ENCODE data around the gene KCNJ13.

Gene KCNJ13

DNA sequence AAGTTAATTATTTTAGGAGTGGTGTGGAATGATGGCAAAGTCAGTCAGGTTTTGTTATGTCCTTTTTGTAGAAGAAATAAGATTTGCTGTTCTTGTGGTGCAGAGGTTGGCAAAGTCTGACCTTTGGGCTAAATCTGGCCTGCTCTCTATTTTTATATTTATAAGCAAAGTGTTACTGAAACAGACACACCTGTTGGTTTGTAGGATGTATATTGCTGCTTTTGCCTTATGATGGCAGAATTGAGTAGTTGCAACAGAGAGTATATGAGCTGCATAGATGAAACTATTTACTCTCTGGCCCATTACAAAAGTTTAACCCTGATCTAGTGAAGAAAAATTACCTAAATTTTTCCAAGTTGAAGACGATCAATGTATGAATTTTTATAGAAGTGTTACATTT lies 34.1 kb upstream of the KCNJ13 start:
- Histone ChIP-seq H3K79me2 (ENCODE audit: control insufficient read depth, insufficient read depth, low read length, poor library complexity) (no peaks in the 10 kb centered on the region), H3K14ac (ENCODE audit: low read length) (no peak overlapping the region), H3K9me3 (ENCODE audit: insufficient read depth, low read depth, low read length) (no peaks in the 10 kb centered on the region), H2AK5ac (ENCODE audit: low read length) (no peak overlapping the region), H3K27me3 (ENCODE audit: insufficient read depth, low read length) (no peaks in the 10 kb centered on the region), H3K4me2 (ENCODE audit: low read length) (no peak overlapping the region), H3K4me1 (ENCODE audit: control insufficient read depth in 1 of 2, insufficient read depth in 2 of 2, low read length in 2 of 2) (no peaks in the 10 kb centered on the region), H3K4ac (ENCODE audit: low read depth, low read length) (no peak overlapping the region), H4K12ac (ENCODE audit: low read depth, low read length) (no peak overlapping the region), H2BK5ac (ENCODE audit: low read depth, low read length, poor library complexity) (no peak overlapping the region), H3K4me3 (ENCODE audit: low read depth, low read length) (no peak overlapping the region), H4K8ac (ENCODE audit: low read depth, low read length) (no peak overlapping the region), H2BK12ac (ENCODE audit: low read length) (no peak overlapping the region), H2BK120ac (ENCODE audit: insufficient read depth, low read length, poor library complexity) (no peak overlapping the region), H3K18ac (ENCODE audit: low read length) (no peak overlapping the region), H2AFZ (ENCODE audit: insufficient read depth, low read length, poor library complexity) (no peak overlapping the region), H3K23ac (ENCODE audit: low read length) (no peak overlapping the region), H3K36me3 (ENCODE audit: control insufficient read depth in 1 of 2, insufficient read depth in 2 of 2, low read length in 2 of 2) (peaks cover 18 to 24% of the 10 kb centered on the region in 2 experiments), H3K27ac (ENCODE audit: low read depth, low read length) (no peak overlapping the region), H4K91ac (ENCODE audit: low read depth, low read length) (no peak overlapping the region), H3K79me1 (ENCODE audit: low read length) (no peaks in the 10 kb centered on the region), H3K9ac (ENCODE audit: low read length) (no peak overlapping the region)
- WGBS (ENCODE audit: extremely low coverage, insufficient coverage, insufficient read length), result no CpG with 5 or more reads among the region's 1 CpG
- DNase-seq, result no peak

DNA sequence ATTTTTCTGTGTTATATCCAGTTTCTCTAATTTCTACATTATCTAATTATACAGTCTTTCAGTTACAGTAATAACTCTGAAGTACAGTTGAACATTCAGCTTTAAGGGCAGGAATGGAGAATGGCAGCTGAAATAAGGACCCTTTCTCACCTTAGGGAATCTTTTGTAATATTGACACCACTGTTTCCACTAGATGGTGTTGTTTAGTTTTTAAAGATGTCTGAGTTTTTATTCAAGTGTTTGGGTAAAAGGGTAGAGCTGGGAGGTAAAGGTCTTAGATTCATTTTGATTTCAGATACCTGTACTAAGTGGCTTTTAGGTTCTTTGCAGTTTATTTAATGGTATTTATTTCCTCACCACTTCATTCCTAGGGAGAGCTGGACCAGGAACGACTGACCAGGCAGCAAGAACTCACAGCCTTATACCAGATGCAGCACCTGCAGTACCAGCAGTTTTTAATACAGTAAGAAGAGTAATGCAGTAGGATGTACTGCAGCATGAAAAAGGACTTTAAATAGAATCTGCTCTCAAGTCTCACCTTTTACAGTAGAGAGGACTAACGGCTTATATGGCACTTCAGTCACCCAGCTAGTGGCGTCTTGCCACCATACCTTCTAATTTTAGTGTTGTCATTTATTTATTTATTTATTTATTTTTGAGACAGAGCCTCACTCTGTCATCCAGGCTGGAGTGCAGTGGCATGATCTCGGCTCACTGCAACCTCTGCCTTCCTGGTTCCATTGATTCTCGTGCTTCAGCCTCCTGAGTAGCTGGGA lies 33.2 kb upstream of the KCNJ13 start:
- no peak overlapping the region for H2BK120ac ChIP-seq (ENCODE audit: insufficient read depth, low read length, poor library complexity)
- no peak overlapping the region for H4K12ac ChIP-seq (ENCODE audit: low read depth, low read length)
- no peak overlapping the region for H3K4me2 ChIP-seq (ENCODE audit: low read length)
- H2BK5ac ChIP-seq (ENCODE audit: low read depth, low read length, poor library complexity), result no peak overlapping the region
- no peak overlapping the region for H3K9ac ChIP-seq (ENCODE audit: low read length)
- no peak overlapping the region for H4K91ac ChIP-seq (ENCODE audit: low read depth, low read length)
- DNase-seq, result no peak
- H4K8ac ChIP-seq (ENCODE audit: low read depth, low read length), result no peak overlapping the region
- no CpG with 5 or more reads among the region's 5 CpGs for WGBS (ENCODE audit: extremely low coverage, insufficient coverage, insufficient read length)
- no peak overlapping the region for H3K14ac ChIP-seq (ENCODE audit: low read length)
- no peak overlapping the region for H3K4ac ChIP-seq (ENCODE audit: low read depth, low read length)
- no peak overlapping the region for H3K27ac ChIP-seq (ENCODE audit: low read depth, low read length)
- no peak overlapping the region for H2AFZ ChIP-seq (ENCODE audit: insufficient read depth, low read length, poor library complexity)
- H3K36me3 ChIP-seq (ENCODE audit: control insufficient read depth in 1 of 2, insufficient read depth in 2 of 2, low read length in 2 of 2), result peaks cover 16 to 22% of the 10 kb centered on the region in 2 experiments
- H2BK12ac ChIP-seq (ENCODE audit: low read length), result no peak overlapping the region
- H3K79me1 ChIP-seq (ENCODE audit: low read length), result no peaks in the 10 kb centered on the region
- H2AK5ac ChIP-seq (ENCODE audit: low read length), result no peak overlapping the region
- H3K9me3 ChIP-seq (ENCODE audit: insufficient read depth, low read depth, low read length), result no peaks in the 10 kb centered on the region
- H3K4me3 ChIP-seq (ENCODE audit: low read depth, low read length), result no peak overlapping the region
- H3K23ac ChIP-seq (ENCODE audit: low read length), result no peak overlapping the region
- no peak overlapping the region for H3K18ac ChIP-seq (ENCODE audit: low read length)
- no peaks in the 10 kb centered on the region for H3K79me2 ChIP-seq (ENCODE audit: control insufficient read depth, insufficient read depth, low read length, poor library complexity)
- no peaks in the 10 kb centered on the region for H3K4me1 ChIP-seq (ENCODE audit: control insufficient read depth in 1 of 2, insufficient read depth in 2 of 2, low read length in 2 of 2)
- H3K27me3 ChIP-seq (ENCODE audit: insufficient read depth, low read length), result no peaks in the 10 kb centered on the region

DNA sequence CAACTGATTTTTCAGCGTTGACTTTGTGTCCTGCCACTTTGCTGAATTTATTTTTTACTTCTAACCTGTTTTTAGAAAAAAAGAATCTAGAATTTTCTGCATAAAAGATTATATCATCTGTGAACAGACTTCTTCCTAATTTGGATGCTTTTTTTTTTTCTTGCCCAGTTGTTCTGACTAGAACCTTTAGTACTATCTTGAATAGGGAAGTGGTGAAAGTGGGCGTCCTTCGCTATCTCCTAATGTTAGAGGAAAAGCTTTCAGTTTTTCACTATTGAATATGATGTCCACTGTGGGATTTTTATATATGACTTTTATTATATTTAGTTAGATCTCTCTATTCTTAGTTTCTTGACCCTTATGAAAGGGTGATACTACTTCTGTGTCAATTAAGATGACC lies 25.7 kb upstream of the KCNJ13 start:
- no peaks in the 10 kb centered on the region for H3K27me3 ChIP-seq (ENCODE audit: insufficient read depth, low read length)
- H3K27ac ChIP-seq (ENCODE audit: low read depth, low read length), result no peak overlapping the region
- no peak overlapping the region for H4K91ac ChIP-seq (ENCODE audit: low read depth, low read length)
- H2AFZ ChIP-seq (ENCODE audit: insufficient read depth, low read length, poor library complexity), result no peak overlapping the region
- H3K9me3 ChIP-seq (ENCODE audit: insufficient read depth, low read depth, low read length), result no peaks in the 10 kb centered on the region
- no peaks in the 10 kb centered on the region for H3K79me1 ChIP-seq (ENCODE audit: low read length)
- peaks cover 5 to 10% of the 10 kb centered on the region in 2 experiments for H3K36me3 ChIP-seq (ENCODE audit: control insufficient read depth in 1 of 2, insufficient read depth in 2 of 2, low read length in 2 of 2)
- no CpG with 5 or more reads among the region's 3 CpGs for WGBS (ENCODE audit: extremely low coverage, insufficient coverage, insufficient read length)
- no peak overlapping the region for H3K4ac ChIP-seq (ENCODE audit: low read depth, low read length)
- no peak overlapping the region for H3K18ac ChIP-seq (ENCODE audit: low read length)
- H2BK120ac ChIP-seq (ENCODE audit: insufficient read depth, low read length, poor library complexity), result no peak overlapping the region
- no peak overlapping the region for H3K4me3 ChIP-seq (ENCODE audit: low read depth, low read length)
- H4K8ac ChIP-seq (ENCODE audit: low read depth, low read length), result no peak overlapping the region
- no peak overlapping the region for H3K23ac ChIP-seq (ENCODE audit: low read length)
- no peak for DNase-seq
- H2BK5ac ChIP-seq (ENCODE audit: low read depth, low read length, poor library complexity), result no peak overlapping the region
- H3K4me1 ChIP-seq (ENCODE audit: control insufficient read depth in 1 of 2, insufficient read depth in 2 of 2, low read length in 2 of 2), result no peaks in the 10 kb centered on the region
- no peaks in the 10 kb centered on the region for H3K79me2 ChIP-seq (ENCODE audit: control insufficient read depth, insufficient read depth, low read length, poor library complexity)
- no peak overlapping the region for H2AK5ac ChIP-seq (ENCODE audit: low read length)
- no peak overlapping the region for H2BK12ac ChIP-seq (ENCODE audit: low read length)
- H3K4me2 ChIP-seq (ENCODE audit: low read length), result no peak overlapping the region
- H4K12ac ChIP-seq (ENCODE audit: low read depth, low read length), result no peak overlapping the region
- H3K9ac ChIP-seq (ENCODE audit: low read length), result no peak overlapping the region
- H3K14ac ChIP-seq (ENCODE audit: low read length), result no peak overlapping the region

DNA sequence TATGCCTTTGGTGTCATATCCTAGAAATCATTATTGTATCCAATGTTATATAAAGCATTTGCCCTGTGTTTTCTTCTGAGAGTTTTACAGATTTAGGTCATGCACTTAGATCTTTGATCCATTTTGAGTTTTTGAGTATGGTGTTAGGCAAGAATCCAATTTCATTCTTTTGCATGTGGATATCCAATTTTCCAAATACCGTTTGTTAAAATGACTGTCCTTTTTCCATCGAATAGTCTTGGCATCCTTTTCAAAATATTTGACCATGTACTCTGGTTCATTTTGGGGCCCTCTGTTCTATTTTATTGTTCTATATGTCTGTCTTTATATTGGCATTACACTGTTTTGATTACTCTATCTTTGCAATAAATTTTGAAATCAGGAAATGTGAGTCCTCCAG lies 23.8 kb upstream of the KCNJ13 start:
- H3K18ac ChIP-seq (ENCODE audit: low read length), result no peak overlapping the region
- no peak overlapping the region for H2BK12ac ChIP-seq (ENCODE audit: low read length)
- no peak overlapping the region for H3K23ac ChIP-seq (ENCODE audit: low read length)
- no peak overlapping the region for H3K4me2 ChIP-seq (ENCODE audit: low read length)
- H3K36me3 ChIP-seq (ENCODE audit: control insufficient read depth in 1 of 2, insufficient read depth in 2 of 2, low read length in 2 of 2), result peaks cover 9 to 11% of the 10 kb centered on the region in 2 experiments
- H4K91ac ChIP-seq (ENCODE audit: low read depth, low read length), result no peak overlapping the region
- WGBS (ENCODE audit: extremely low coverage, insufficient coverage, insufficient read length), result no CpG with 5 or more reads among the region's 2 CpGs
- no peaks in the 10 kb centered on the region for H3K4me1 ChIP-seq (ENCODE audit: control insufficient read depth in 1 of 2, insufficient read depth in 2 of 2, low read length in 2 of 2)
- H2AFZ ChIP-seq (ENCODE audit: insufficient read depth, low read length, poor library complexity), result no peak overlapping the region
- H3K27ac ChIP-seq (ENCODE audit: low read depth, low read length), result no peak overlapping the region
- no peak overlapping the region for H4K8ac ChIP-seq (ENCODE audit: low read depth, low read length)
- no peak overlapping the region for H2BK120ac ChIP-seq (ENCODE audit: insufficient read depth, low read length, poor library complexity)
- no peak overlapping the region for H3K4me3 ChIP-seq (ENCODE audit: low read depth, low read length)
- no peak overlapping the region for H2BK5ac ChIP-seq (ENCODE audit: low read depth, low read length, poor library complexity)
- no peak overlapping the region for H3K14ac ChIP-seq (ENCODE audit: low read length)
- no peaks in the 10 kb centered on the region for H3K9me3 ChIP-seq (ENCODE audit: insufficient read depth, low read depth, low read length)
- no peak overlapping the region for H2AK5ac ChIP-seq (ENCODE audit: low read length)
- no peak overlapping the region for H3K9ac ChIP-seq (ENCODE audit: low read length)
- H3K79me1 ChIP-seq (ENCODE audit: low read length), result no peaks in the 10 kb centered on the region
- DNase-seq, result no peak
- no peak overlapping the region for H4K12ac ChIP-seq (ENCODE audit: low read depth, low read length)
- H3K27me3 ChIP-seq (ENCODE audit: insufficient read depth, low read length), result no peaks in the 10 kb centered on the region
- H3K79me2 ChIP-seq (ENCODE audit: control insufficient read depth, insufficient read depth, low read length, poor library complexity), result no peaks in the 10 kb centered on the region
- no peak overlapping the region for H3K4ac ChIP-seq (ENCODE audit: low read depth, low read length)
